Measurements from ENCODE around the gene TM4SF20. TPM values are rescaled to one million over a fixed set of nuclear protein-coding genes. Genes with fewer than 3 reads are reported as not detected.
A peak's percentile ranks its signal among the peaks of the same experiment; 100 is the strongest.

Gene TM4SF20
- total and polyA plus RNA-seq, 4 donors: 0.09 TPM; not detected in 3

- no peaks in the 10 kb centered on the region for H3K27me3 ChIP-seq (ENCODE audit: control insufficient read depth in 3 of 3, insufficient read depth in 3 of 3, low read length in 2 of 3)
- H3K36me3 ChIP-seq (ENCODE audit: control insufficient read depth in 4 of 4, insufficient read depth in 4 of 4, low read length in 4 of 4): no peaks in the 10 kb centered on the region
- no peaks in the 10 kb centered on the region for H3K9me3 ChIP-seq (ENCODE audit: control insufficient read depth in 4 of 4, insufficient read depth in 3 of 4, low read length in 3 of 4)
- H3K27ac ChIP-seq (ENCODE audit: low read depth in 1 of 2, low read length in 1 of 2): no peak overlapping the region
- WGBS, 2 donors: 87 to 96% methylated on average over 9 of the region's 9 CpGs
- H3K4me1 ChIP-seq (ENCODE audit: control insufficient read depth in 5 of 5, insufficient read depth in 5 of 5, low read length in 5 of 5): peaks cover 0 to 6% (median 2%) of the 10 kb centered on the region in 5 donors
- DNase-seq (no peak), ATAC-seq (ENCODE audit: insufficient read depth, low FRiP score) (no peak)
- no peak for TF ChIP-seq CTCF (IDR thresholded peaks at IDR 0.05; ENCODE audit: control extremely low read depth, extremely low read depth)
- no peak overlapping the region for H3K9ac ChIP-seq (ENCODE audit: insufficient read depth in 1 of 2, low read length in 2 of 2)
- no peak overlapping the region for H3K4me3 ChIP-seq
Measured at GRCh38 chr2:227411320-227411989, 32.3 kb upstream of the TM4SF20 start.

DNA sequence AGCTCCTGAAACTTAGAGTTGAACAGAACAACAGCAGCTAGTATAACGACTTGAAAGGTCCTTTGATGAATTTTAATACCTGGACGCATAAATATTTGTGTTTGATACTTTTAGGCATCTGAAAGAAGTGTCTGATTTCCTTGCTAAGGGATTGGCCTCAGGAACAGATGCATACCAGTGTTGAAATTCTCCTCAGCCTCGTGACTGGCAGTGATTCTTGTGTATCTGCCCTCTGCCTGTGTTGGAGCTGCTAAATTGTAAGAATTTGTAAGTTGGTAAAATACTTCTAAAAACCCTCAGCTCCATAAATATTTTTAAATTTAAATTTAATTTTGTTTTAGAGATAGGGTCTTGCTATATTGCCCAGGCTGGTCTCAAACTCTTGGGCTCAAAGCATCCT is 31.1 kb upstream of the TM4SF20 start:
- no peak overlapping the region for H3K27ac ChIP-seq (ENCODE audit: low read depth in 1 of 2, low read length in 1 of 2)
- ATAC-seq (ENCODE audit: insufficient read depth, low FRiP score): no peak
- no peak overlapping the region for H3K4me3 ChIP-seq
- DNase-seq: no peak
- no peak overlapping the region for H3K9ac ChIP-seq (ENCODE audit: insufficient read depth in 1 of 2, low read length in 2 of 2)
- H3K36me3 ChIP-seq (ENCODE audit: control insufficient read depth in 4 of 4, insufficient read depth in 4 of 4, low read length in 4 of 4): no peaks in the 10 kb centered on the region
- H3K9me3 ChIP-seq (ENCODE audit: control insufficient read depth in 4 of 4, insufficient read depth in 3 of 4, low read length in 3 of 4): no peaks in the 10 kb centered on the region
- WGBS, 2 donors: 83 to 84% methylated on average over 3 of the region's 3 CpGs
- H3K27me3 ChIP-seq (ENCODE audit: control insufficient read depth in 3 of 3, insufficient read depth in 3 of 3, low read length in 2 of 3): no peaks in the 10 kb centered on the region
- peaks cover 0 to 8% (median 6%) of the 10 kb centered on the region in 5 donors for H3K4me1 ChIP-seq (ENCODE audit: control insufficient read depth in 5 of 5, insufficient read depth in 5 of 5, low read length in 5 of 5)
- no peak for TF ChIP-seq CTCF (IDR thresholded peaks at IDR 0.05; ENCODE audit: control extremely low read depth, extremely low read depth)

DNA sequence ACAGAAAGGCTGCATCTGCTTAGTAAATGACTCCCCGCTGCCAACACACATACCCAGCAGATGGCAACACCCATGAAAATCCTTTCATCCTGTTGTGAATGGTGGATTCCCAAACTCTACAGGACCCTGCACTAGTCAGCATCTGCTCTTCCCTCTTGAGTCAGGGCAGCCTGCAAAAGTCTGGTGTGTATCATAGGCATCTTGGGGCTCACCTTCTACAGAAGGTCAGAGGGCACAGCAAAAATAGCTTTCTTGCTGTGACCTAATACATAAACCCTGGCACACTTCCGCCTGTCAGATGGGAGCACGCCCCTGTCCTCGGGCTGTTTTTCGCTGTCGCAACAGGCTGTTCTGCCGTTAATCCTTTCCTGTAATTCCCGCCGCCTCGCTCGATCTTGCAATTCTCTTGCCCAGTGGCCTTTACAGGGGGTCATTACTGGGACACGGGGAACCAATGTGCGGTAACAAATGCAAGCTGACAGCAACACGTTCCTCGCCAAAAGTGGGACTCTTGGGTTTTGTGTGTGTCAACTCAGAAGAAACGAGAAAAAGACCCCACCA is 28.6 kb upstream of the TM4SF20 start:
- H3K9ac ChIP-seq (ENCODE audit: insufficient read depth in 1 of 2, low read length in 2 of 2): no peak overlapping the region
- WGBS, 2 donors: 45 to 70% methylated on average over 16 of the region's 16 CpGs
- no peaks in the 10 kb centered on the region for H3K27me3 ChIP-seq (ENCODE audit: control insufficient read depth in 3 of 3, insufficient read depth in 3 of 3, low read length in 2 of 3)
- H3K36me3 ChIP-seq (ENCODE audit: control insufficient read depth in 4 of 4, insufficient read depth in 4 of 4, low read length in 4 of 4): no peaks in the 10 kb centered on the region
- no peaks in the 10 kb centered on the region for H3K9me3 ChIP-seq (ENCODE audit: control insufficient read depth in 4 of 4, insufficient read depth in 3 of 4, low read length in 3 of 4)
- TF ChIP-seq CTCF (IDR thresholded peaks at IDR 0.05; ENCODE audit: control extremely low read depth, extremely low read depth): no peak
- H3K27ac ChIP-seq (ENCODE audit: low read depth in 1 of 2, low read length in 1 of 2): peak overlapping the region in 1 of 2 donors; percentile 61
- peaks cover 0 to 8% (median 6%) of the 10 kb centered on the region in 5 donors for H3K4me1 ChIP-seq (ENCODE audit: control insufficient read depth in 5 of 5, insufficient read depth in 5 of 5, low read length in 5 of 5)
- no peak overlapping the region for H3K4me3 ChIP-seq
- no peak for DNase-seq
- ATAC-seq (ENCODE audit: insufficient read depth, low FRiP score): peak; percentile 43

Measured in lung (tissue), 12 donors.